ENCODE measurements around the gene ARMS2. TPM values are rescaled to one million over a fixed set of nuclear protein-coding genes. Genes with fewer than 3 reads are reported as not detected.

Gene ARMS2
- total RNA-seq, 1 experiment from 2014 or later, result not detected

DNA sequence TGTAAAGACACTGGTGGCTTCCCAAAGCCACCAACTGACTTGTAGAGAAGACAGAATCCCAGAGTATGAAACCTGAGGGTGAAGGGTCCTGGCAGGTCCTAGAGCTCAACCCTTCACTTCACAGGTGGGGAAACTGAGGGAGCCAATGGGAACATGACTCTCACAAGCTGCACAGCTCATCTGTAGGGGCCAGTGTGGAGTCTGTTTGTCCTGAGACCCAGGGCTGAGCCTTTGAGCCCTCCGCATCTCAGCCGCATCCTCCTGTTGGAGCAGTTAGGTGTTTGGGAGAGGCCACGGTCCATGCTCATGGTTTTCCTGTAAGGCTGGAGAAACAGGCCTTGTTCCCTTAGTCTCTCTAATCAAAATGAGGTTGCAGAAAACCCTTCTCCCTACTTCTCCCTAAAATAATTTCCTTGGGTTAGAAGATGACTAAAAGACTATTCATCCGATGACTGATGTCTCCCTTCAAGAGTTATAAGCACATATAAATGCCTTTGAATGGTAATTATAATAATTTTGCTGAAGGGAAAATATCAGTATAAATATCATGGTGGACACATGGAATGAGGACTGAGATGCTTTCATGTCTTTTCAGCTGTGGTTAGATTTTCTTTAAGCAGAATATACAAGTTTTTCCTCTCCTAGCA, 17.2 kb downstream of the ARMS2 start:
- TF ChIP-seq, protein P1, sequence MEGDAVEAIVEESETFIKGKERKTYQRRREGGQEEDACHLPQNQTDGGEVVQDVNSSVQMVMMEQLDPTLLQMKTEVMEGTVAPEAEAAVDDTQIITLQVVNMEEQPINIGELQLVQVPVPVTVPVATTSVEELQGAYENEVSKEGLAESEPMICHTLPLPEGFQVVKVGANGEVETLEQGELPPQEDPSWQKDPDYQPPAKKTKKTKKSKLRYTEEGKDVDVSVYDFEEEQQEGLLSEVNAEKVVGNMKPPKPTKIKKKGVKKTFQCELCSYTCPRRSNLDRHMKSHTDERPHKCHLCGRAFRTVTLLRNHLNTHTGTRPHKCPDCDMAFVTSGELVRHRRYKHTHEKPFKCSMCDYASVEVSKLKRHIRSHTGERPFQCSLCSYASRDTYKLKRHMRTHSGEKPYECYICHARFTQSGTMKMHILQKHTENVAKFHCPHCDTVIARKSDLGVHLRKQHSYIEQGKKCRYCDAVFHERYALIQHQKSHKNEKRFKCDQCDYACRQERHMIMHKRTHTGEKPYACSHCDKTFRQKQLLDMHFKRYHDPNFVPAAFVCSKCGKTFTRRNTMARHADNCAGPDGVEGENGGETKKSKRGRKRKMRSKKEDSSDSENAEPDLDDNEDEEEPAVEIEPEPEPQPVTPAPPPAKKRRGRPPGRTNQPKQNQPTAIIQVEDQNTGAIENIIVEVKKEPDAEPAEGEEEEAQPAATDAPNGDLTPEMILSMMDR (conservative IDR thresholded peaks at IDR 0.05; ENCODE audit: low read depth, low read length), result no peak
- TF ChIP-seq EZH2phosphoT487 (IDR thresholded peaks at IDR 0.05; ENCODE audit: borderline replicate concordance, low read length) (no peak), EZH2 (IDR thresholded peaks at IDR 0.05; ENCODE audit: low read length, unreplicated experiment) (no peak)
- no peaks in the 10 kb centered on the region for H3K9me2 ChIP-seq (replicated peaks; ENCODE audit: low read length)
- peak overlapping the region; percentile 49 for H3K4me2 ChIP-seq (ENCODE audit: low read length)
- peak overlapping the region; percentile 60 for H3K27ac ChIP-seq (ENCODE audit: low read length)
- H4K20me1 ChIP-seq (ENCODE audit: low read length), result no peaks in the 10 kb centered on the region
- ATAC-seq (peak; percentile 29; the same call in 1 of the 2 replicates), DNase-seq (peak; percentile 69)
- no peaks in the 10 kb centered on the region for H3K27me3 ChIP-seq (ENCODE audit: low read length)
- H3K4me1 ChIP-seq (ENCODE audit: insufficient read depth, low read length), result peaks cover 27% of the 10 kb centered on the region
- no TSS peak for BruUV-seq (replicated peaks)
- no peak overlapping the region for H2AFZ ChIP-seq (ENCODE audit: low read length)
- no peak overlapping the region for H3K9ac ChIP-seq (ENCODE audit: low read length)
- H3K79me2 ChIP-seq (ENCODE audit: low read length), result no peaks in the 10 kb centered on the region
- H3K9me3 ChIP-seq (ENCODE audit: low read length), result no peaks in the 10 kb centered on the region
- H3F3A ChIP-seq (ENCODE audit: low read length, unreplicated experiment), result no peaks in the 10 kb centered on the region
- intact Hi-C loops (cut with micrococcal nuclease), result no loop called here
- no peaks in the 10 kb centered on the region for H3K36me3 ChIP-seq (ENCODE audit: low read depth, low read length)
- CTCF ChIA-PET, result no interaction called here
- POLR2A ChIA-PET (ENCODE audit: unreplicated experiment), result no interaction called here
- no peak overlapping the region for H3K4me3 ChIP-seq (ENCODE audit: low read length)

DNA sequence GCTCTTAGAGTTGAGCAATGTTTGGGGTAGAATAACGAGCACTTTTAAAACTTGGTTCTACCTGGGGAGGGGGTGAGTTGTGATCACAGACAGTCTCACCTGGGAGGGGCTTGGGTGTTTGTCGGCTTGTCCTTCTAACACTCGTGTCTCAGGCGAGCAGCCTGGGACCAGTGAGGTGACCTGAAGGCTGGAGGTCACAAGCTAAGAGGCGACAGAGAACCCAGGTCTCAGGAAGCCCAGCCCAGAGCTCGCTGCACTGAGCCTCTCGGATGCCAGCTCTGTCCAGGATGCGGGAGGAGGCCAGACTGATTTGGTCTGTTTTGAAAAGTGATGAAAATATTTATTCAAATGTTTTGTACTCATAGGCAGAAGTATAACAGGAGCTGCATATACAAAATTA, 18.7 kb downstream of the ARMS2 start:
- ChIA-PET CTCF (no interaction called here), POLR2A (ENCODE audit: unreplicated experiment) (no interaction called here)
- no peaks in the 10 kb centered on the region for H3K79me2 ChIP-seq (ENCODE audit: low read length)
- DNase-seq (no peak), ATAC-seq (no peak)
- H3K36me3 ChIP-seq (ENCODE audit: low read depth, low read length), result no peaks in the 10 kb centered on the region
- H3K9ac ChIP-seq (ENCODE audit: low read length), result no peak overlapping the region
- BruUV-seq (replicated peaks), result no TSS peak
- H2AFZ ChIP-seq (ENCODE audit: low read length), result no peak overlapping the region
- H3F3A ChIP-seq (ENCODE audit: low read length, unreplicated experiment), result no peaks in the 10 kb centered on the region
- no peaks in the 10 kb centered on the region for H4K20me1 ChIP-seq (ENCODE audit: low read length)
- intact Hi-C loops (cut with micrococcal nuclease), result no loop called here
- H3K4me1 ChIP-seq (ENCODE audit: insufficient read depth, low read length), result peaks cover 24% of the 10 kb centered on the region
- no peaks in the 10 kb centered on the region for H3K9me3 ChIP-seq (ENCODE audit: low read length)
- H3K4me2 ChIP-seq (ENCODE audit: low read length), result no peak overlapping the region
- no peaks in the 10 kb centered on the region for H3K27me3 ChIP-seq (ENCODE audit: low read length)
- no peak overlapping the region for H3K27ac ChIP-seq (ENCODE audit: low read length)
- no peak overlapping the region for H3K4me3 ChIP-seq (ENCODE audit: low read length)
- TF ChIP-seq, protein P1 (conservative IDR thresholded peaks at IDR 0.05; ENCODE audit: low read depth, low read length), result no peak
- TF ChIP-seq EZH2 (IDR thresholded peaks at IDR 0.05; ENCODE audit: low read length, unreplicated experiment) (no peak), EZH2phosphoT487 (IDR thresholded peaks at IDR 0.05; ENCODE audit: borderline replicate concordance, low read length) (no peak)
- no peaks in the 10 kb centered on the region for H3K9me2 ChIP-seq (replicated peaks; ENCODE audit: low read length)

DNA sequence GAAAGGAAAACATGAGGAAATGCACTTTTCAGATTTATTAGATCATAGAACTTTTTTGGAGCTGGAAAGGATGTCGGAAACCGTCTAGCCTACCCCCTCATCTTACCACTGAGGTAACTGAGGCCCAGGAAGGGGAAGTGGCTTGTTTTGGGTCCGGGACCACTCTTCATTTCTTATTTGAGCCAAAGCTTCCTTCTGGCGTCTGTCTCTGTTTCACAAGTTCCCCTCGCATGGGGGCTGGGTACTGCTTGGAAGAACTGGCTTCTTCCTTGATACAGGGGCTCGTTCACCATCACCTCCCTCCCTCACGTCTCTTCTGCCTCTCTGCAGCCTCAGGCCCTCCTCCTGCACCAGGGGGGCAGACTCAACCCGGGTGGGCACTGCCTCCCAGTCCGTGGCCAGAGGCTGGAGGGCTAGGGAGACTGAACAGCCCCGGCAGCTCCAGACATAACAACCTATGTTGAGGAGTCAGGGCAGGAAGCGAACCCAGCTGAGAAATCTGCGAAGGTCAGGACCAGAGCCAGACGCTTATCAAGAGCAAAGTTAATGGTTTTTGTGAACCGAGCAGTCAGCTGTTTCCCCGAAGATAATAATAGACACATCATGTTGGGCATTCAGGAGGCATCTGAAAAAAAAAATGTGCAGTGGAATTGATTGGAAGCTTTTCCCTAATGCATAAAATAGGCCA, 19.8 kb downstream of the ARMS2 start:
- Histone ChIP-seq H3K27me3 (ENCODE audit: low read length) (no peaks in the 10 kb centered on the region), H3K79me2 (ENCODE audit: low read length) (no peaks in the 10 kb centered on the region), H2AFZ (ENCODE audit: low read length) (no peak overlapping the region), H3K4me3 (ENCODE audit: low read length) (no peak overlapping the region), H3K9me3 (ENCODE audit: low read length) (no peaks in the 10 kb centered on the region), H3K9ac (ENCODE audit: low read length) (no peak overlapping the region), H4K20me1 (ENCODE audit: low read length) (no peaks in the 10 kb centered on the region), H3K4me1 (ENCODE audit: insufficient read depth, low read length) (peaks cover 14% of the 10 kb centered on the region), H3K36me3 (ENCODE audit: low read depth, low read length) (no peaks in the 10 kb centered on the region), H3F3A (ENCODE audit: low read length, unreplicated experiment) (no peaks in the 10 kb centered on the region), H3K4me2 (ENCODE audit: low read length) (no peak overlapping the region), H3K9me2 (replicated peaks; ENCODE audit: low read length) (no peaks in the 10 kb centered on the region), H3K27ac (ENCODE audit: low read length) (no peak overlapping the region)
- POLR2A ChIA-PET (ENCODE audit: unreplicated experiment), result no interaction called here
- DNase-seq, result no peak
- CTCF ChIA-PET, result no interaction called here
- no peak for TF ChIP-seq EZH2 (IDR thresholded peaks at IDR 0.05; ENCODE audit: low read length, unreplicated experiment)
- TF ChIP-seq, protein P1 (conservative IDR thresholded peaks at IDR 0.05; ENCODE audit: low read depth, low read length), result no peak
- no peak for TF ChIP-seq EZH2phosphoT487 (IDR thresholded peaks at IDR 0.05; ENCODE audit: borderline replicate concordance, low read length)
- intact Hi-C loops (cut with micrococcal nuclease), result no loop called here
- BruUV-seq (replicated peaks), result no TSS peak
- ATAC-seq, result no peak
